Natural killer cell (primary cell): ENCODE results near the gene SACM1L. TPM values are rescaled to one million over a fixed set of nuclear protein-coding genes. Genes with fewer than 3 reads are reported as not detected.
A peak's percentile ranks its signal among the peaks of the same experiment; 100 is the strongest.

Experiments
- ATAC-seq, 3 donors: fragments of 150-1000 bp in 2 of 3; fragments of 200-7000 bp in 1 of 3; cut with Tn5 transposase; 1 replicate in 1 of 3; 2 replicates in 2 of 3; pipeline ENCODE4 v1.10.0; 2021; ENCODE audit warnings: mild to moderate bottlenecking in 2 of 3, moderate library complexity in 2 of 3
- DNase-seq, 2 donors: peaks; one replicate each; pipeline versions ENCODE4 v3.0.0 to v3.0.0-alpha.2; 2013 to 2021; ENCODE audit warnings: mixed read lengths in 1 of 2
- H3K27ac ChIP-seq: one replicate; pipeline ENCODE4 v1.5.1; 2013; ENCODE audit warnings: mild to moderate bottlenecking, low read length
- H3K27me3 ChIP-seq: one replicate; pipeline ENCODE4 v1.6.1; 2013; ENCODE audit warnings: low read length; ENCODE audit not compliant: control insufficient read depth, insufficient read depth
- H3K36me3 ChIP-seq: one replicate; pipeline ENCODE4 v1.6.1; 2013; ENCODE audit warnings: low read length; ENCODE audit not compliant: control insufficient read depth, insufficient read depth
- H3K4me1 ChIP-seq: one replicate; pipeline ENCODE4 v1.6.1; 2013; ENCODE audit warnings: low read length; ENCODE audit not compliant: control insufficient read depth, insufficient read depth
- H3K4me3 ChIP-seq: one replicate; pipeline ENCODE4 v1.5.1; 2013; ENCODE audit warnings: low read length
- H3K9me3 ChIP-seq: one replicate; pipeline ENCODE4 v1.6.1; 2013; ENCODE audit warnings: low read length; ENCODE audit not compliant: control insufficient read depth, insufficient read depth
- H3K27ac Mint-ChIP-seq, 2 donors: one replicate each; pipeline ENCODE4 v1.8.0; 2022; ENCODE audit warnings: mild to moderate bottlenecking in 2 of 2, mixed read lengths in 2 of 2, moderate library complexity in 1 of 2
- H3K27me3 Mint-ChIP-seq, 2 donors: one replicate each; pipeline ENCODE4 v1.8.0; 2022; ENCODE audit warnings: low read depth in 2 of 2, mixed read lengths in 2 of 2
- H3K36me3 Mint-ChIP-seq: one replicate; pipeline ENCODE4 v1.8.0; 2022; ENCODE audit warnings: mixed read lengths
- H3K4me1 Mint-ChIP-seq, 2 donors: one replicate each; pipeline ENCODE4 v1.8.0; 2022; ENCODE audit warnings: mixed read lengths in 2 of 2
- H3K4me3 Mint-ChIP-seq: one replicate; pipeline ENCODE4 v1.8.0; 2022; ENCODE audit warnings: mild to moderate bottlenecking, moderate library complexity, mixed read lengths
- H3K9me3 Mint-ChIP-seq, 2 donors: one replicate each; pipeline ENCODE4 v1.8.0; 2022; ENCODE audit warnings: mixed read lengths in 2 of 2
- CTCF ChIP-seq: fragments of 200-600 bp; IDR thresholded peaks from one replicate; pipeline ENCODE4 v1.8.0; 2022; ENCODE audit warnings: antibody characterized with exemption
- WGBS: methylation state at CpG from one replicate; pipeline ENCODE4 v1.1.7; 2013; ENCODE audit warnings: missing lambda C conversion rate; ENCODE audit not compliant: insufficient coverage; 5-methylcytosine and 5-hydroxymethylcytosine counted together
- intact Hi-C: fragments of 100-400 bp; cut with micrococcal nuclease; formaldehyde crosslinking; loops from one replicate; pipeline ENCODE4 v1.14.2; 2022
- total RNA-seq, 4 donors: library from RNA; stranded (reverse); fragments of 120-200 nt in 1 of 4; gene quantifications; one replicate each; pipeline versions ENCODE4 v1.2.3 to v1.2.4, GENCODE V29; 2013 to 2022

The SACM1L gene
- total RNA-seq, 3 donors from 2014 or later (not counting 1 experiment from before 2014, with no cell fraction given) = 93.2 to 110 (median 93.9) TPM

- H3K4me3 ChIP-seq = no peak overlapping the region
- Mint-ChIP-seq H3K36me3 (no peaks in the 10 kb centered on the region), H3K9me3 (no peaks in the 10 kb centered on the region), H3K27me3 (no peaks in the 10 kb centered on the region), H3K4me3 (no peak overlapping the region), H3K27ac (no peak overlapping the region), H3K4me1 (peaks cover 4 to 6% of the 10 kb centered on the region in 2 donors)
- ATAC-seq = no peak
- peaks cover 8% of the 10 kb centered on the region for H3K4me1 ChIP-seq
- no peaks in the 10 kb centered on the region for H3K27me3 ChIP-seq
- WGBS = 91% methylated on average over 15 of the region's 16 CpGs
- DNase-seq = no peak
- intact Hi-C loops = no loop called here
- H3K27ac ChIP-seq = no peak overlapping the region
- H3K36me3 ChIP-seq = no peaks in the 10 kb centered on the region
- no peak for TF ChIP-seq CTCF
- H3K9me3 ChIP-seq = no peaks in the 10 kb centered on the region
These were observed 69.7 kb downstream of the SACM1L start for GRCh38 chr3:45758871-45759270.

- intact Hi-C loops = loop anchor here (2.0 kb wide), 1 partner anchor 319 kb away; no protein-coding TSS in a partner anchor
- TF ChIP-seq CTCF = no peak
- no peak for ATAC-seq
These were observed 70.7 kb downstream of the SACM1L start for GRCh38 chr3:45759851-45760250.

GRCh38 chr3:45760878-45761711 is 71.9 kb downstream of the SACM1L start:
- Mint-ChIP-seq H3K4me1 (peaks cover 4 to 6% of the 10 kb centered on the region in 2 donors), H3K27ac (no peak overlapping the region), H3K36me3 (no peaks in the 10 kb centered on the region), H3K4me3 (no peak overlapping the region), H3K27me3 (no peaks in the 10 kb centered on the region), H3K9me3 (no peaks in the 10 kb centered on the region)
- intact Hi-C loops = loop anchor here (1.0 to 2.0 kb wide), 2 partner anchors 168 to 318 kb away; no protein-coding TSS in a partner anchor
- DNase-seq (peak; percentile 33 to 75), ATAC-seq (peak; percentile 71 to 88 (median 88))
- Histone ChIP-seq H3K4me1 (peaks cover 8% of the 10 kb centered on the region), H3K36me3 (no peaks in the 10 kb centered on the region), H3K27ac (no peak overlapping the region), H3K4me3 (no peak overlapping the region), H3K9me3 (no peaks in the 10 kb centered on the region), H3K27me3 (no peaks in the 10 kb centered on the region)
- 47% methylated on average over 13 of the region's 14 CpGs for WGBS
- peak; percentile 68 for TF ChIP-seq CTCF

More at GRCh38 chr3:45759851-45760250, 70.7 kb downstream of the SACM1L start:
- no peak overlapping the region for H3K27ac ChIP-seq
- H3K27me3 ChIP-seq = no peaks in the 10 kb centered on the region
- H3K4me1 Mint-ChIP-seq = peaks cover 4 to 6% of the 10 kb centered on the region in 2 donors
- no peaks in the 10 kb centered on the region for H3K9me3 Mint-ChIP-seq
- H3K9me3 ChIP-seq = no peaks in the 10 kb centered on the region
- no peak for DNase-seq
- 89% methylated on average over 12 of the region's 12 CpGs for WGBS
- H3K27me3 Mint-ChIP-seq = no peaks in the 10 kb centered on the region
- H3K36me3 ChIP-seq = no peaks in the 10 kb centered on the region
- no peak overlapping the region for H3K27ac Mint-ChIP-seq
- H3K4me1 ChIP-seq = peaks cover 8% of the 10 kb centered on the region
- no peak overlapping the region for H3K4me3 ChIP-seq
- H3K36me3 Mint-ChIP-seq = no peaks in the 10 kb centered on the region
- no peak overlapping the region for H3K4me3 Mint-ChIP-seq
